CD4-positive, alpha-beta T cell treated with Interleukin-10 for 1 hour (primary cell): ENCODE data around the gene BLOC1S6.
A peak's percentile ranks its signal among the peaks of the same experiment; 100 is the strongest.

Experiments
- DNase-seq: peaks from one replicate; pipeline ENCODE4 v3.0.0-alpha.2; 2020

The BLOC1S6 gene, protein sequence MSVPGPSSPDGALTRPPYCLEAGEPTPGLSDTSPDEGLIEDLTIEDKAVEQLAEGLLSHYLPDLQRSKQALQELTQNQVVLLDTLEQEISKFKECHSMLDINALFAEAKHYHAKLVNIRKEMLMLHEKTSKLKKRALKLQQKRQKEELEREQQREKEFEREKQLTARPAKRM

DNA sequence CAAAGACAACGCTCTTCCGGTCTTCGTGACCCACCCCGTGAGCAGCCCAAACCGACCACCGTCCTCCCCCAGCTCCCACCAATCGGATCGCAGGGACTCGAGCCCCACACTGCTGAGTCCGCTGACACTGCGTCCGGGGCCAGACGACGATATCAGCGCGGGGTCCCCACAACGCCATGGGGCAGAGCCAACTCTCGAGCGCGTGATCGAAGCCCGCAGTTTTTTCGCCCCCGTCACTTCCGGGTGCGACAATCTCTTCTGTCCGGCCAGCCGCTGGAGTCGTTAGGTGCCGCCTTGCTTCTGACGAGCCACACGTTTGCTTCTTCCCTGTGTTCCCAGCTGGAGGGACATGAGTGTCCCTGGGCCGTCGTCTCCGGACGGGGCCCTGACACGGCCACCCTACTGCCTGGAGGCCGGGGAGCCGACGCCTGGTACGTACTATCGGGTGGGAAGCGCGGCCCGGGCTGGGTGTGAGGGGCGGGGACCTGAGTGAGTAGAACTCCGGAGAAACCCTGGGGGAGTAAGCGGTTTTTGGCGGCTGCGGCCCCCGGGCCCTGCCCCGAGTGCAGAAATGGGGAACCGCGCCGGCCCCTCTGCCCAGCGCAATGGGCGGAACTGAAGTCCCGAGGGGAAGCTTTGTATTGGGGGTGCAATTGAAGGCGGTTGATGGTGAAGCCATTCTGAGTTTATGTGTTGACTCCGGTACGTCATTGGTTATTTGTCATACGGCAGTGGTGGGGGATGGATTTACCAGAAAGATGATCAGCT, at the start of gene BLOC1S6:
Gene BLOC1S6 (plus strand): TSS at position 285 of the 768 bp plus-strand sequence. CDS start 65 bp downstream, at position 350.
- peak; percentile 92 for DNase-seq

DNA sequence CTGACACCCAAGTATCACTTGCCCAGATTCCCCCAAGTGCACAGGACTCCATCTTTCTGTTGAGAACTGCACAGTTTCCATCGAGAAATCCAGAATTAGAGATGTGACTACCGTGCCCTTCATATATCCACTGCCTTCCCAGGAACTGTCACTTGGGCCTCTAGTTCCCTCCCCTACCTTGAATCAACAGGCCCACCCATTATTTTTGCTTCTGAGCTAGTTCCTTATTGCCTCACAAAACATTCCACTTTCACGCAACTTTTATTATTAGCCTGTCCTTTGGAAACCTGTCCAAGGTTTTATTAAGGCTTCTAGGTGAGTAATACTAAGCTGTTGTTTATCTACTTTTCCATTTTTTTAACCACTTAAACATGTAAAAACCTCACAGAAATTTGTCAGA, 47.5 kb upstream of the BLOC1S6 start:
- DNase-seq = no peak

DNA sequence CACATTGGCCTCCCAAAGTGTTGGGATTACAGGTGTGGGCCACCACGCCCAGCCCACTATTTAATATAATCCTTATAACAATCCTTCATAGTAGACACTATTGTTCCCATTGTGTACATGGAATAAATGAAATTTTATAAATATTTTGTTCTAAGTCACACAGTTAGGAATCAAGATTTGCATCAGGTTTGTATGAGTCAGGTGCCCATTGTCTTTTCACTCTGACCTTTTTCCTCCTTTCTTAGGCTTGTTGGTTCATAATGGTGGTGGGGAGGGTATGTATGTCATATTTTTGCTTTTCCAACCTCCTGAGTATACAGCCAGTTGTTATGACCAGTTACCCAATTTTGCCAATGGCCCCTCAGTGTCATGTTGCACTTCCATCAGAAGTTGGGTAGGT, 46.6 kb upstream of the BLOC1S6 start:
- no peak for DNase-seq

DNA sequence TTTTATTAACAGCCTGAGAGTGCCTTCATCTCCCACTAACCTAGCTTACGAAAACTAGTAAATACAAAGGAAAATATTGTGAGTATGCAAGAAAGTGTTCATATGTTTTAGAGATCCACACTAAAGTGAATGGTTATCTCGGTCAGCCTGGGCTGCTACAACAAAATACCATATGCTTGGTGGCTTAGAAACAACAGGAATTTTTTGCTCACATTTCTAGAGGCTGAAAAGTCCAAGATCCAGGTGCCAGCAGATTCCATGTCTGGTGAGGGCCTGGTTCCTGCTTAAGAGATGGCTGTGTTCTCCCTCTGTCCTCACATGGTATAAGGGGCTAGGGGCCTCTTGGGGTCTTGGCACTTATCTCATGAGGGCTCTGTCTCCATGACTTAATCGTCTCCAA, 44.1 kb upstream of the BLOC1S6 start:
- DNase-seq = no peak

DNA sequence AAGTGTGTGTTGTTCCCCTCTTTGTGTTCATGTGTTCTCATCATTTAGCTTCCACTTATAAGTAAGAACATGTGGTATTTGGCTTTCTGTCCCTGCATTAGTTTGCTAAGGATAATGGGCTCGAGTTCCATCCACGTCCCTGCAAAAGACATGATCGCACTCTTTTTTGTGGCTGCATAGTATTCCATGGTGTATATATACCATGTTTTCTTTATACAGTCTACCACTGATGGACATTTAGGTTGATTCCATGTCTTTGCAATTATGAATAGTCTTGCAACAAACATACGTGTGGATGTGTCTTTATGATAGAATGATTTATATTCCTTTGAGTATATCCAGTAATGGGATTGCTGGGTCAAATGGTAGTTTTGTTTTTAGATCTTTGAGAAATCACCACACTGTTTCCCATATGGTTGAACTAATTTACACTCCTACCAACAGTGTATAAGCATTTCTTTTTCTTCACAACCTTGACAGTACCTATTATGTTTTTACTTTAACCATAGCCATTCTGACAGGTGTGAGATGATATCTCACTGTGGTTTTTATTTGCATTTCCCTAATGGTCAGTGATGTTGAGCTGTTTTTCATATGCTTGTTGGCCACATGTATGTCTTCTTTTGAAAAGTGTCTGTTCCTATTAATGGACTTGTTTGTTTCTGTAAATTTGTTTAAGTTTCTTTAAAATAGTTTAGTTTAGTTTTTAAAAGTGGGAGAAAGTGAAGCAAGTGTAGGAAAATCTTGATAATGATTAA, 42.7 kb upstream of the BLOC1S6 start:
- DNase-seq = no peak

DNA sequence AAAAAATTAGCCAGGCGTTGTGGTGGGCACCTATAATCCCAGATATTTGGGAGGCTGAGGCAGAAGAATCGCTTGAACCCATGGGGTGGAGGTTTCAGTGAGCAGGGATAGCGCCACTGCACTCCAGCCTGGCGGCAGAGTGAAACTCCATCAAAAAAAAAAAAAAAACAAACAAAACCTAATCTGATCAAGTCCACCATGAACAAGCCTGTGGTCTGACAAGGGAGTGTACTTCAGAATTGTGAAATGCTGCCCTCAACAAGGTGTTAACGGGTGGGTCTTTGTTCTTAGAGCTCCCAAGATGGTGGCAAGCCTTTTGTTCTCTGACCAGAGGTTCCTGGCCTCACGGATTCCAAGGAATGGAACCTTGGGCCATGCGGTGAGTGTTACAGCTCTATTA, 40.4 kb upstream of the BLOC1S6 start:
- no peak for DNase-seq

DNA sequence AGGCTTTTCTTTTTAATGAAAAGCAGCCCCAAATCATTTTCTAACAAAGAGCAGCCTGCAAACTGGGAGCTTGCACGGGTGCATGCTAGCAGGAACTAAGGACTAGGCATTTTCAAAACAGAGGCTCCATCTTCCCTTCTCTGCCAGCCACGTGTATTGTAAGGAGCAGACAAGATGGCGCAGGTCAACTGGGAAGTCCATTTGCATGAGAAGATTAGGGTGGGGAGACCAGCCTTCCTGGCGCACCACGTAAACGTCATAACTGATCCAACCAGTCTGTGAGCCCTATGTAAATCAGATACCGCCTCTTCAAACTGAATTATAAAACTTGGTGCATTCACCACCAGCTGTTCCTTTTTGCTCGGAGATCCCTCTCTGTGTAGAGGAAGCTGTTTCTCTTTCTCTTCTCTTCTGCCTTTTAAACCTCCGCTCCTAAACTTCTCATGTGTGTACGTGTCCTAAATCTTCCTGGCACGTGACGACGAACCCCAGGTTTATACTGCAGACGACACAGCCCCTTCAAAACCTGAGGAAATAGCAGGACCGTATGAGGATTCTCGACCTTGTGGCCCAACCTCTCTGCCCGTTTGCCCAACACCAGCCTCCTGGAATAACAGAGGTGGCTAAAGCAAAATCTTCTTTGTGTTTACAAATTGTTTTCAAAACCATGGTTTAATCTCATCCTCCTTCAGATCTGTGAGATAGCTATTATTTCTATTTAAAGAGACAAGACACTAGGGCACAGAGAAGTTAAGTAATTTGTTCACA, 38.2 kb upstream of the BLOC1S6 start:
- DNase-seq = no peak

DNA sequence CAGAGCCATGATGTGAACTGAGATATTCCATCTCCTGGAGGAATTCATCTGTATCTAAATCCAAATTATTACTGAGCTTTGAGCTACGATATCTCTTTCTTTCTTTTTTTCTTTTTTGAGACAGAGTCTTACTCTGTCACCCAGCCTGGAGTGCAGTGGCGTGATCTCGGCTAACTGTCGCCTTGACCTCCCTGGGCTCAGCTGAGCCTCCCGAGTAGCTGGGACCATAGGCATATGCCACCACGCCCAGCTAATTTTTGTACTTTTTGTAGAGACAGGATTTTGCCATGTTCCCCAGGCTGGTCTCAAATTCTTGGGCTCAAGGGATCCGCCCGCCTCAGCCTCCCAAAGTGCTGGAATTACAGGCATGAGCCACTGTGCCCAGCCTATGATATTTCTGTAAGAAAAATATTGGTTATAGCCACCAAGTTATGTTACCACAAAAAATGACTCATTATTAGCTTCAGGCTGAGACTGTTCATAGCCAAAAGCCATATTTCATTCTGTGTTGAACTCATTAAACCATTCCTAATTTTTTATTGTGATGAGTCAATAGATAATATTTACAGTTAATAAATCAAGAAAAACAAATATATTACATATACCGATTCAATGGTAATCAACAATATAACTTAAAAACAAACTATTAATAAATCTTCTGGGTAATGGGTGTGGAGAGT, 37.5 kb upstream of the BLOC1S6 start:
- no peak for DNase-seq

DNA sequence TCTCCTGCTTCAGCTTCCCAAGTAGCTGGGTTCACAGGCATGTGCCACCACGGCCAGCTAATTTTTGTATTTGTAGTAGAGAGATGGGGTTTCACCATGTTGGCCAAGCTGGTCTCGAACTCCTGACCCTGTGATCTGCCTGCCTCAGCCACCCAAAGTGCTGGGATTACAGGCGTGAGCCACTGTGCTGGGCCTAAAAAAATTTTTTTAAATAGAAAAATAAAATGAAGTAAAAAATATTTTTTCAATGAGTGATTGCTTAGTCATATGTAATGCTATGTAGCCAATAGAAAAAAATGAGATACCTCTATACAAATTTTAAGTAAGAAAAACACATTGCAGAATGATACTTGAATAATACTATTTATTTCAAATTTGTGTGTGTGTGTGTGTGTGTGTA, 36.7 kb upstream of the BLOC1S6 start:
- DNase-seq = no peak

DNA sequence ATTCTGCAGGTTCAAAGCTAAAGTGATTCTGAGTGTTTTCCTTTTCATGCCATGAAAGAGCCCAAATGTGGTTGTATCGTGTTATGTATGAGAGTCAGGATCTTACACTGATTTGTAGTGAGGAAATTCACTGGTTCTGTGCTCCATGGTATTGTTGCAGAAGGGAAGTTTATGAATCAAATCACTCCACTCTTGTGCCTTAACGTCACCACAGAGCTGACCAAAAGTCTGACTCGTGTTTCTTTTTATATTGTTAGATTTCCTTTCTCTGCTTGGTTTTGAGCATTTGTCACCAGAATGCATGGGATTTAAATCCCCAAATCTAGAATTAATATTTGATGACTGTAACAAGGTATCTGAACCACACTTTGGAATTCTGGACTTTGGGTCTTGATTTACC, 35.5 kb upstream of the BLOC1S6 start:
- no peak for DNase-seq

DNA sequence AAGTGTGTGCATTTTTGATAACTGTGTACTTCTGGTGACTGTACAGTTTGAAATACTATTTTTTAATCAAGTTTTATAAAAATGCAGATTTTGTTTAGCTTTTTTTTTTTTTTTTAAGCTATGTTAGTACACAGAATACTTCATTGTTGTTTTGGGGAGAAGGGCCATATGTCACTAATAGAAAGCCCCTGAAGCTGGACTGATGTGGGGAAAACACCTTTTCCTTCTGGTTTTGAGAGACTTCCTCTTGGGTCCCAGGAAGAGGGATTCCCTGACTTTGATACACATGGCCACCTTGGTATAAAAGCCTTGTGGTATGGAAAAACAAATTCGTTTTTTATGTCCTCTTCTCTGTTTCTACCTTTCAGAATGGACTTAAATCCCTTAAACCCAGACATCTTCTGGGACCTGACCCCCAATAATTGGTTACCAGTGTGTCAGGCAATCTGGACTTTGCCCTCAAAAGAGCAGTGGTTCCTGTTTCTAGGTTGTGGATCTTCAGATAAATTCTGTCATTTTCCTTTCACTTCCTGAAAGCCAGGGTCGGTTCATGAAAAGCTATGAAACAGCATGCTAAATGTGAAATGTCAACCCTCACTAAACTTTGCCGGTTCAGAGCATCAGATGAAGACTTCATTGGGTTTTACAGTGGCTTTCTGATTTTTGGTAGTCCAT, 31.1 kb upstream of the BLOC1S6 start:
- no peak for DNase-seq

DNA sequence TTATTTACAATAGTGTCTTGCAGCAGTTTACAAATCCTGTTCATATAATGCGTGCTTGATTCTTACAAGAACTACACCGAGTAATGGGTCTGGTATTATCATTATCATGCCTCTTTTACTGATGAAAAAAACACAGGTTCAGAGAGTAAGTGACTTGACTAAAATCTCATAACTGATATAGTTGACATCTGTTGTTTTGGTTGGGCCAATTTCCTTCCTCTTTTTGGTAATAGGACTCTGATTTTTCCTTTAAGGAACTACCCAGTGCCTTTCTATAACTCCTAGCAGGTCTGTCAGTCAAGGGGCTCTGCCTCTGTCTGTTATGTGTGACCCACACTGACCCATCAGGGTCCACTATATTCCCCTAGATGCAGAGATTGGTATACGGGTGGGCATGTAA, 14.6 kb upstream of the BLOC1S6 start:
- no peak for DNase-seq

DNA sequence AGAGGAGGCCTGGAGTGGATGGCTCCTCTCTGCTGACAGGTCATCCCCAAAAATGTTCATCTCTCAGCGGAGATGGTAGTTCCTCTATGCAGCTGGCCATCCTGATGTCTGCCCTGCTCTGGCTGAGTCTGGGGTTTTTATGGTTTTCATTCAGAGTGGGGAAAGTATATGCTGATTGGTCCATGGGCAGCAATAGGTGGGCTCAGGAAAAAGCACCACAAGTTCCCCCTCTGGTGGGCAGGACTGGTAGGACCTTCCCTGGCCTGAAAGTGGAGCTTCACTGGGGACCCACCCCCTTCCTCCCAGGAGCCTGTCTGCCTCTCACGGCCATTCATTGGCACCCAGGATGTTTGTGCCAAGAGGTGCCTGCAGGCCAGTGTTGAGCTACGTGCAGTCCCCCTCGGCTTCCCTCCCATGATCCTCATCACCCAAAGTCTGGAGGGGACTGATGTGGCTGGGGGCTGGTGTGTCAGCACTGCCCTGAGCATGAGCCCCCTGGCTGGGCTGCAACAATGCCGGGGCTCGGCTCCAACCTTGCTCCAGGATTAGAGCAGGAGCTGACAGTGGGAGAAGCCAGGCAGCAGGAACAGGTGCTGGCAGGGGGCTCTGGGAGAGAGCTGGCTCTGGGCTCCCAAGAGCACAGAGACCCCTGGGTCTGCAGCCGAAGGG, 13.1 kb upstream of the BLOC1S6 start:
- peak; percentile 14 for DNase-seq

DNA sequence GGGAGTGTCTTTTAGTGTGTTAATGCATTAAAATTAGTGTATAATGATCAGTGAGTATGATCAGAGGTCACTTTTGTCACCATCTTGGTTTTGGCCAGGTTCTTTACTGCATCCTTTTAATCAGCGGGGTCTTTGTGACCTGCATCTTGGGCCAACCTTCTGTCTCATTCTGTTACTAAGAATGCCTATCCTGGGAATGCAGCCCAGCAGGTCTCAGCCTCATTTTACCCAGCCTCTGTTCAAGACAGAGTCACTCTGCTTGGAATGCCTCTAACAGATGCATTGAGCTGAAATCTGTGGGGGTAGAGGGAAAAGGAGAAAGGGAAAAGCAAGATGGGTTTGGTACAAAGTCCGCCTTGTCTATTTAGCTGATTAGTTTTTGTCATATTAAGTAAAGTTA, 5.3 kb upstream of the BLOC1S6 start:
- DNase-seq = no peak

DNA sequence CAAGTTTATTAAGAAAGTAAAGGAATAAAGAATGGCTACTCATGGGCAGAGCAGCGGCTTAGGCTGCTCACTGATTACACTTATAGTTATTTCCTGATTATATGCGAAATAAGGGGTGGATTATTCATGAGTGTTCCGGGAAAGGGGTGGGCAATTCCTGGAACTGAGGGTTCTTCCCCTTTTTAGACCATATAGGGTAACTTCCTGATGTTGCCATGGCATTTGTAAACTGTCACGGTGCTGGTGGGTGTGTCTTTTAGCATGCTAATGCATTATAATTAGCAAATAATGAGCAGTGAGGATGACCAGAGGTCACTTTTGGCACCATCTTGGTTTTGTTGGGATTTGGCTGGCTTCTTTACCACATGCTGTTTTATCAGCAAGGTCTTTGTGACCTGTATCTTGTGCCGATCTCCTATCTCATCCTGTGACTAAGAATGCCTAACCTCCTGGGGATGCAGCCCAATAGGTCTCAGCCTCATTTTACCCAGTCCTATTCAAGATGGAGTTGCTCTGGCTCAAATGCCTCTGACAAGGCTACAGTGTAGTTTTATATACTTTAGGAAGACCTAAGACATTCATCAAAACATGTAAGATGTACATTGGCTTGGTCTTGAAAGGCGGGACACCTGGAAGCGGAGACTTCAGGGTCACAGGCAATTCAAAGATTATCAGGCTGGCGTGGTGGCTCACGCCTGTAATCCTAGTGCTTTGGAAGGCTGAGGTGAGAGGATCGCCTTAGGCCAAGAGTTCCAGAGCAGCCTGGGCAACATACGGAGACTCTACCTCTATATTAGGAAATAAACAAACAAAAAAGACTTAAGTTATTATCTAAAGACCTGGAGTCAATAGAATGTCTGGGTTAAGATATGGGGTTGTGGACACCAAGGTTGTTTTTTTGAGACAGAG, 3.2 kb upstream of the BLOC1S6 start:
- peak; percentile 33 for DNase-seq

DNA sequence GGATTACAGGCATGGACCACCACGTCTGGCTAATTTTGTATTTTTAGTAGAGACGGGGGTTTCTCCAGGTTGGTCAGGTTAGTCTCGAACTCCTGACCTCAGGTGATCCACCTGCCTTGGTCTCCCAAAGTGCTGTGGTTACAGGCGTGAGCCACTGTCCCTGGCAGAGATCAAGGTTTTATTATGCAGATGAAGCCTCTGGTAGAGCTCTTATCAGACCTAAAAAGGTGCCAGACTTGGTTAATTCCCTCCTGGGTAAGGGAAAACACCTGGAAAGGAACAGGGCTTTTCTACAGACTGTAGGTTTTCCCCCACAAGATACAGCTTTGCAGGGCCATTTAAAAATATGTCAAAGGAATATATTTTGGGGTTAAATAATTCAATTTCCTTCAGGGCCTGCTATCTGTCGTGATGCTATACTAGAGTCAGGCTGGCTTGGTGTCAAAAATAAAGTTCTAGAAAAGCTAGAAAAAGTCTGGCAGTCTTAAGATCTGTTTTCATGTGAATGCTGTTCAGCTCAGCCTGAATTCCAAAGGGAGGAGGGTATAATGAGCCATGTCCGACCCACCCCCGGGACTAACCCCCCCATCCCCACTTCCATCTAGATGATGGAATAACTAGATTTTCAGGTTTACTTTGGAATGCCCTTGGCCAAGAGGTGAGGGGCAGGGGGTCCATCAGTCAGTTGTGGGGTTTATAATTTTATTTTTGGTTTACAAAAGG, 1.9 kb upstream of the BLOC1S6 start:
- no peak for DNase-seq

DNA sequence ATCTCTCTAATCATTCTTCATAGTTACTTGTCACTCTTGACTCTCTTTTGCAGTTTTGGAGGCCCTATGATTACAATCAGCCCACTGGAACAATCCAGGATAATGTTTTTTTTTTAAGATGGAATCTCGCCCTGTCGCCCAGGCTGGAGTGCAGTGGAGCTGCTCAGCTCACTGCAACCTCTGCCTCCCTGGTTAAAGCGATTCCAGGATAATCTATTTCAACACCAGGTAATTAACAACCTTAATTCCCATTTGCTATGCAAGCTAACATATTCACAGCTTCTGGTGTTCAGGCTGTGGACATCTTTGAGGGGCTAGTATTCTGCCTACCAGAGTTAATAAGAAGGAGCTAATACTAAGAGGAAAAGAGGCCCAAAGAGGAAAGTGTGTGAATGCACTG, 1.1 kb upstream of the BLOC1S6 start:
- no peak for DNase-seq

DNA sequence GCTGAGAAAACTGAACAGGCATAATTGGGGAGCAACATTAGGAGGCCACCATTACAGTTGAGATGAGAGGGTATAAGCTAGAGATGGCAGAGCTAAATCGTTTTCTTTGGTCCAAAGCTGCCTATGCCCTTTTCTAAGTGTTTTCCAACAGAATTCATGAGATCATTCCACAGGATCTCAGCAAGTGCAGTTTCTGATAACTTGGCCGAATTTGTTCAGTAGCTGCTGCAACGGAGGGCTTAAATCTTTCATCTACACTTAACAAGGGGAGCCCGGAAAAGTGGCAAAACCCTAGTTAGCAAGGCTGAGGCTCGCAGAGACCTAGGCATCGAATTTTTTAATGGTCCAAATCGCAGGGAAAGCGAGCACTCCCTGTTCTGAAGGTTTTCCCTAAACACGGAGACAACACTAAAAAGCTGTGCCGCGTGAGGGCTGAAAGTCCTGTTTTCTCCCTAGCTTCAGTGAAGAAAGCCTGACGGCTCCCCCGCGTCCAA, 531 bp upstream of the BLOC1S6 start:
- peak; percentile 11 for DNase-seq

DNA sequence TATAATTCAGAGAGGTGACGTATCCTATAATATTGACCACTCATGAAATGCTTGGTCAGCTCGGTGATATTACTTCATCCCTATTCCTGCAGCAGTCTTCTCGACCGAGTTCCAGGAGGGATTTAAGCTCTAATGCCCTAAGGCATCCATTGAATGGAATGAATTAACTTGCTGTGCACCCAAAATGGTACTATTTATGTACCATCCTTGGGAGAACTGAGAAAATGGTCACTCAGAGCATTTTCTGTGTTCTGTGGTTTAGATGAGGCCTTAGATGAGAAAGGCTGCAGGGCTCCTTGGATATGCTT, 638 bp downstream of the BLOC1S6 start:
- DNase-seq = no peak
